Keratinocyte (primary cell): Measurements from ENCODE around the gene ARID1B. TPM values are rescaled to one million over a fixed set of nuclear protein-coding genes. Genes with fewer than 3 reads are reported as not detected.

ENCODE experiments used
- DNase-seq: peaks from one replicate; pipeline ENCODE4 v3.0.0-alpha.2; 2011; ENCODE audit warnings: low read depth, missing footprints, low spot score
- FAIRE-seq: peaks from 2 replicates; lab custom pipeline; 2011; peaks lifted over from hg19 to GRCh38; lab: Jason Lieb, UNC
- H2AFZ ChIP-seq: 2 replicates; pipeline ENCODE4 v1.6.0; 2012; ENCODE audit warnings: low read length, control low read depth, inconsistent platforms; ENCODE audit not compliant: control insufficient read depth
- H3K27ac ChIP-seq: 2 replicates; pipeline ENCODE4 v1.5.1; 2011; ENCODE audit warnings: low read length; ENCODE audit not compliant: control insufficient read depth, insufficient read depth
- H3K27me3 ChIP-seq: 3 replicates; pipeline ENCODE4 v1.6.0; 2011; ENCODE audit warnings: low read length; ENCODE audit not compliant: control insufficient read depth, insufficient read depth; ENCODE audit errors: extremely low read depth
- H3K36me3 ChIP-seq, 2 experiments: 2 replicates in 1 of 2; 3 replicates in 1 of 2; pipeline ENCODE4 v1.5.1; 2011; ENCODE audit warnings: low read length in 2 of 2, mild to moderate bottlenecking in 1 of 2; ENCODE audit not compliant: control insufficient read depth in 2 of 2, insufficient read depth in 2 of 2; ENCODE audit errors: extremely low read depth in 1 of 2
- H3K4me1 ChIP-seq: 3 replicates; pipeline ENCODE4 v1.5.1; 2011; ENCODE audit warnings: low read length; ENCODE audit not compliant: control insufficient read depth, insufficient read depth; ENCODE audit errors: extremely low read depth
- H3K4me2 ChIP-seq: 3 replicates; pipeline ENCODE4 v1.6.0; 2011; ENCODE audit warnings: low read depth, low read length; ENCODE audit not compliant: control insufficient read depth, insufficient read depth; ENCODE audit errors: extremely low read depth
- H3K4me3 ChIP-seq, 3 experiments: fragments of 200-600 bp in 1 of 3; sonication (generic) in 1 of 3; 2 replicates in 2 of 3; 3 replicates in 1 of 3; pipeline ENCODE4 v1.5.1; 2011 to 2016; ENCODE audit warnings: low read length in 3 of 3, mild to moderate bottlenecking in 3 of 3, control low read depth in 2 of 3, inconsistent platforms in 1 of 3, low read depth in 1 of 3, mixed read lengths in 1 of 3, mixed run types in 1 of 3, moderate library complexity in 1 of 3; ENCODE audit not compliant: control insufficient read depth in 2 of 3, insufficient read depth in 2 of 3; ENCODE audit errors: extremely low read depth in 1 of 3
- H3K79me2 ChIP-seq: 2 replicates; pipeline ENCODE4 v1.6.0; 2012; ENCODE audit warnings: low read length; ENCODE audit not compliant: control insufficient read depth, insufficient read depth
- H3K9ac ChIP-seq: 3 replicates; pipeline ENCODE4 v1.6.0; 2011; ENCODE audit warnings: low read length; ENCODE audit not compliant: control insufficient read depth, insufficient read depth; ENCODE audit errors: extremely low read depth
- H3K9me1 ChIP-seq: 3 replicates; pipeline ENCODE4 v1.6.0; 2011; ENCODE audit warnings: low read length; ENCODE audit not compliant: control insufficient read depth, insufficient read depth; ENCODE audit errors: extremely low read depth
- H3K9me3 ChIP-seq: 2 replicates; pipeline ENCODE4 v1.5.1; 2012; ENCODE audit warnings: low read depth, low read length; ENCODE audit not compliant: control insufficient read depth
- H4K20me1 ChIP-seq: 3 replicates; pipeline ENCODE4 v1.6.0; 2011; ENCODE audit warnings: low read length; ENCODE audit not compliant: control insufficient read depth, insufficient read depth; ENCODE audit errors: extremely low read depth
- EZH2 ChIP-seq: IDR thresholded peaks from one replicate; pipeline ENCODE4 v1.6.1; 2012; ENCODE audit warnings: inconsistent platforms, mild to moderate bottlenecking, low read length, moderate library complexity
- dilution Hi-C: fragments of 300-500 bp; cut with MboI; formaldehyde crosslinking; loops from one replicate; pipeline ENCODE4 v1.7.0; 2020; ENCODE audit warnings: low sequenced_read_pairs; ENCODE audit not compliant: extremely low pct_ligation_motif_present
- polyA plus RNA-seq, 5 experiments: library from polyadenylated mRNA; depleted of rRNA in 3 of 5; stranded (reverse) in 3 of 5; stranded (forward) in 1 of 5; unstranded in 1 of 5; fragments of >200 nt; gene quantifications; 1 replicate in 1 of 5; 2 replicates in 3 of 5; 3 replicates in 1 of 5; pipeline versions ENCODE4 v1.2.1 to v1.2.3, GENCODE V29; 2011 to 2012; ENCODE audit warnings: missing spikeins in 2 of 5, low read depth in 1 of 5, low replicate concordance in 1 of 5
- TF ChIP-seq, protein P1 (sequence below), 3 experiments: IDR thresholded peaks in 1 of 3; conservative IDR thresholded peaks in 1 of 3; optimal IDR thresholded peaks in 1 of 3; 2 replicates in 2 of 3; 3 replicates in 1 of 3; pipeline versions ENCODE3 to v1.5.1; 2011; ENCODE audit warnings: low read length in 3 of 3, mild to moderate bottlenecking in 3 of 3, moderate library complexity in 2 of 3, control low read depth in 1 of 3, inconsistent platforms in 1 of 3; ENCODE audit not compliant: insufficient read depth in 2 of 3; ENCODE audit errors: extremely low read depth in 1 of 3

The ARID1B gene
- polyA plus RNA-seq, 1 donor (not counting 4 experiments of a cell fraction or from before 2014, with no cell fraction given) = 14.9 TPM

DNA sequence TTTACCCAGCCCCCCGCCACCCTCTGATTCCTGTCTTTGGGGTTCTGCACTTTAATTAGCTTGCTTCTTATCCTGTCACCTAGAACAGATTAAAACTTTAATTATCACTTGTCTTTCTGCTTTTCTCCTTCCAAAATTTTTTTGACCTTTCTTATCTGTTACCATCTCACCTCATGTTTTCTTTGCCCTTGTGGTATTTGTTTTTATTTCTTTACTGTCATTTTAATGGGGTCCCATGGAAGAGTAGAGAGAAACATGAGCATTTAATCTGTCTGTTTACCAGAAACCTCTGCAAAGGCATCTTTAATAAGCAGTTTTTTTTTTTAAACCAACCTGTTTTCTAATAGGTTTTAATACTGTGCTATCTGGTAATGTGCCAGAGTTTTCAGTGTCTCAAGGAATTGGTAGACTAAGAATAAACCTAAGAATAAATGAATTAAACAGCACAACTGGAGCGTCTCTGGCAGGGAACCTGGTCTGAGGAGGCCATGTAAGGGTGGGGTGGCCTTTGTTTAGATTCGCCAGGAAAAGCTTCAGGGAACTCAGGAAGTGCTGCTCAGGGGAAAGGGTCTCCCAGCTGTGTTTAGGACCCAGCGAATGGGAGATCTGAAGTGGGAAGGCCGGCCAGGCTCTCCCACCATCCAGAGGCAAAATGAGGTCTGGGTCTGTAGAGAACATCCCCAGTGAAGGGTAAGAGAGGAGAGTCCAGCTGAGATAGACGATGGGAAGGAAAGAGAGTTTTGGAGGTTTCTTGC, 69.8 kb downstream of the ARID1B start:
- peaks cover 3% of the 10 kb centered on the region for H4K20me1 ChIP-seq
- no peak overlapping the region for H3K4me2 ChIP-seq
- H3K9ac ChIP-seq = no peak overlapping the region
- dilution Hi-C loops = no loop called here
- H3K9me3 ChIP-seq = no peaks in the 10 kb centered on the region
- DNase-seq (no peak), FAIRE-seq (no peak)
- peaks cover 74% of the 10 kb centered on the region for H3K79me2 ChIP-seq
- H3K27me3 ChIP-seq = no peaks in the 10 kb centered on the region
- H3K4me3 ChIP-seq = no peak overlapping the region
- H3K9me1 ChIP-seq = no peaks in the 10 kb centered on the region
- H2AFZ ChIP-seq = no peak overlapping the region
- no peaks in the 10 kb centered on the region for H3K36me3 ChIP-seq
- TF ChIP-seq, protein P1, sequence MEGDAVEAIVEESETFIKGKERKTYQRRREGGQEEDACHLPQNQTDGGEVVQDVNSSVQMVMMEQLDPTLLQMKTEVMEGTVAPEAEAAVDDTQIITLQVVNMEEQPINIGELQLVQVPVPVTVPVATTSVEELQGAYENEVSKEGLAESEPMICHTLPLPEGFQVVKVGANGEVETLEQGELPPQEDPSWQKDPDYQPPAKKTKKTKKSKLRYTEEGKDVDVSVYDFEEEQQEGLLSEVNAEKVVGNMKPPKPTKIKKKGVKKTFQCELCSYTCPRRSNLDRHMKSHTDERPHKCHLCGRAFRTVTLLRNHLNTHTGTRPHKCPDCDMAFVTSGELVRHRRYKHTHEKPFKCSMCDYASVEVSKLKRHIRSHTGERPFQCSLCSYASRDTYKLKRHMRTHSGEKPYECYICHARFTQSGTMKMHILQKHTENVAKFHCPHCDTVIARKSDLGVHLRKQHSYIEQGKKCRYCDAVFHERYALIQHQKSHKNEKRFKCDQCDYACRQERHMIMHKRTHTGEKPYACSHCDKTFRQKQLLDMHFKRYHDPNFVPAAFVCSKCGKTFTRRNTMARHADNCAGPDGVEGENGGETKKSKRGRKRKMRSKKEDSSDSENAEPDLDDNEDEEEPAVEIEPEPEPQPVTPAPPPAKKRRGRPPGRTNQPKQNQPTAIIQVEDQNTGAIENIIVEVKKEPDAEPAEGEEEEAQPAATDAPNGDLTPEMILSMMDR (optimal IDR thresholded peaks at IDR 0.05 in 1 of 3, IDR thresholded peaks at IDR 0.05 in 1 of 3, conservative IDR thresholded peaks at IDR 0.05 in 1 of 3; ENCODE audit: extremely low read depth in 1 of 3, insufficient read depth in 2 of 3, low read length in 3 of 3) = no peak
- no peak for TF ChIP-seq EZH2
- H3K4me1 ChIP-seq = peaks cover 7% of the 10 kb centered on the region
- H3K27ac ChIP-seq = no peak overlapping the region

DNA sequence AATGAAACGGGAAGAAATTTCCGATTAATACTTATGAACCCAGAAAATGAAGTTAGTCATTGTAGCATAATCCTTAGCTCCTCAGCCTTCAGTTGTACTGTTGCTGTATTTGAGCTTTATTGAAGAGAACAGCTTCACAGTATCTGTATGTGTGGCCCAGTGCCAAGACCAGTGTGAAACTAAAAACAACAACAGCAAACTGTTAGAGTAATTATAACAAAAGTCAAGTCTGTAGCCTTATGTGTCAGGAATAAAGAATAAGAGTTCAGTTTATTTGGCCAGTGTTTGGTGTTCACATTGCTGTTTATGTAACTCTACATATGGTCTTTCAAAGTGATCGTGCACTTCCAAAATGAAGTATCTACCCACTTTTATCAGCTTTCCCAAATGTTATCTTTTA, 70.9 kb downstream of the ARID1B start:
- Histone ChIP-seq H3K4me1 (peaks cover 7% of the 10 kb centered on the region), H3K27me3 (no peaks in the 10 kb centered on the region), H3K79me2 (peaks cover 75% of the 10 kb centered on the region), H3K9me3 (no peaks in the 10 kb centered on the region), H3K27ac (no peak overlapping the region), H3K4me2 (no peak overlapping the region), H3K36me3 (no peaks in the 10 kb centered on the region), H2AFZ (no peak overlapping the region), H3K4me3 (no peak overlapping the region), H4K20me1 (peaks cover 3% of the 10 kb centered on the region), H3K9ac (no peak overlapping the region), H3K9me1 (no peaks in the 10 kb centered on the region)
- TF ChIP-seq, protein P1 (optimal IDR thresholded peaks at IDR 0.05 in 1 of 3, IDR thresholded peaks at IDR 0.05 in 1 of 3, conservative IDR thresholded peaks at IDR 0.05 in 1 of 3; ENCODE audit: extremely low read depth in 1 of 3, insufficient read depth in 2 of 3, low read length in 3 of 3) = no peak
- no peak for TF ChIP-seq EZH2
- FAIRE-seq = no peak
- DNase-seq = no peak
- dilution Hi-C loops = no loop called here
